Measurements from ENCODE around the gene TRIB2.
A peak's percentile ranks its signal among the peaks of the same experiment; 100 is the strongest.

TRIB2 gene

GRCh38 chr2:12721566-12722446 lies 5.1 kb downstream of the TRIB2 start:
- no peak for DNase-seq

- DNase-seq: no peak
These were observed 5.9 kb downstream of the TRIB2 start for GRCh38 chr2:12722447-12723316.

- DNase-seq: no peak
These were observed 7.2 kb downstream of the TRIB2 start for GRCh38 chr2:12723736-12724463.

GRCh38 chr2:12725233-12726187 lies 8.8 kb downstream of the TRIB2 start:
- no peak for DNase-seq

- no peak for DNase-seq
These were observed 9.5 kb downstream of the TRIB2 start for GRCh38 chr2:12726271-12726670.

DNA sequence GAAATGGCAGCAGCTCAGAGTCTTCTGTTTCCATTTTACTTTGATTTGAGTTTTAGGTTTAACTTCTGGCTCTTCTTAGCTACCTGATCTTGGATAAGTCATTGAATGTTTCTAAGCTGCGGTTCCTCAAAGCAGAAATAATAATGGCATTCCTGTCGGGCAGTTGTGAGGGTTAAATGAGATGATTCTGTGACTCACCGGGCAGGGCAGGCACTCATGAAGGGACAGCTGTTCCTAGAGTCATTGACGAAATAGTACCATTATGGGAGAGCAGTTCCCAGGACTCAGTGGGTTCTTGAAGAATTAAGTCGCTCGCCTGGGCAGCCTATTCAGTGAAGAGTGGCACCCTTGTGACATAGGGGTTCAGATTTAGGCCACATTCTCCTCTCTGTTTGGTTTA lies 10.3 kb downstream of the TRIB2 start:
- DNase-seq: no peak

- DNase-seq: no peak
These were observed 10.9 kb downstream of the TRIB2 start for GRCh38 chr2:12727641-12728040.

- DNase-seq: peak; percentile 53
These were observed 11.6 kb downstream of the TRIB2 start for GRCh38 chr2:12728221-12728777.

DNA sequence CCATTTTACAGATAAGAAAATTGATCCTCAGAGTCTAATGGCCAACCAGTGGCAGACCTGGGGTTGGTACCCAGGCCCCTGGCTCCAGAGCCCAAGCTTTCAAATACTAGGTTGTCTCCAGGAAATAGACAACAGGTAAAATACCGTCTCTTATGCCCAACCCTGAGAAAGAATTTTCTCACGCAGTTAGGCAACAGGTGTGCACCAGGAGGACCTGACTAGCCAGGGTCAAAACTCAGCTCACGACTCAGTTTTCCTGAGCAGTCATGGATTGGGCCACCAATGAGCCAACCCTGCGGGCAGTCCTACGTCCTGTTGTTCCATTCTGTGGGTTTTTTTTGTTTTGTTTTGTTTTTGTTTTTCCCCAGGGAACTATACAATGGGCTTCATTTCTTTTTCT lies 13.5 kb downstream of the TRIB2 start:
- DNase-seq: no peak

GRCh38 chr2:12731701-12732280 lies 15.1 kb downstream of the TRIB2 start:
- no peak for DNase-seq

GRCh38 chr2:12732651-12733050 lies 15.9 kb downstream of the TRIB2 start:
- no peak for DNase-seq

GRCh38 chr2:12733846-12734245 lies 17.1 kb downstream of the TRIB2 start:
- no peak for DNase-seq

GRCh38 chr2:12734914-12735654 lies 18.3 kb downstream of the TRIB2 start:
- no peak for DNase-seq

GRCh38 chr2:12737297-12737696 lies 20.6 kb downstream of the TRIB2 start:
- no peak for DNase-seq

DNA sequence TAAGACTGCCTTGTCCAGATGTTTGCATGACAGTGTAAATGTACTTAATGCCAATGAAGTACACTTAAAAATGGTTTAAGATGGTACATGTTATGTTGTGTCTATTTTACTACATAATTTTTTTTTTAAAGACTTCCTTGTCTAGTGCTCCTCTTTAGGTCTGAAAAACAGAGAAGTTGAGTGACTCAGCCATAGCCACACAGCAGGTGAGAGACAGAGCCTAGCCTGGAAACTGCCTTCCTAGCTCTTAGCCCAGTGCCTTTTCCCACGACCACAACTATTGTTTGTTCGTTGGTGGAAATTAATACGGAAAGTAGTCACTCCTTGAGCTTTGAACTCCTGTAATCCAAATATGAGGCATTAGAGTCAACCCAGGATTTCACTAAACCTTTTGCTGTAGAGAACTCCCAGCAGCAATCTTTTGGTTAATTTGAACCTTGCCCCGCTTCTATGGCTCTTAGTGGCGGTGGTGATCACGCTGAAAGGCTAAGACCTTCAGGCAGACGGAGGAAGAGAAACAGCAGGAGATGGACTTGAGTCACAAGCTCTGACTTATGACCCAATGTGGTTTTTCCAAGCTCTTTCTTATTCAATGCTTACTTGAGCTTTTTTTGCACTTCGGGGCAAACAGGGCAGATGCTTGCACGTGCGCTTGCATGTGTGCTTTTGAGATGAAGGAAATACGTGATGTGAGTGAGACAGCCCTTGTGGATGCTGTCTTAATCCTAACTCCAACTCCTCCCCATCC lies 21.2 kb downstream of the TRIB2 start:
- DNase-seq: no peak

- no peak for DNase-seq
These were observed 23.1 kb downstream of the TRIB2 start for GRCh38 chr2:12739721-12740254.

- no peak for DNase-seq
These were observed 24.6 kb downstream of the TRIB2 start for GRCh38 chr2:12741380-12741779.

DNA sequence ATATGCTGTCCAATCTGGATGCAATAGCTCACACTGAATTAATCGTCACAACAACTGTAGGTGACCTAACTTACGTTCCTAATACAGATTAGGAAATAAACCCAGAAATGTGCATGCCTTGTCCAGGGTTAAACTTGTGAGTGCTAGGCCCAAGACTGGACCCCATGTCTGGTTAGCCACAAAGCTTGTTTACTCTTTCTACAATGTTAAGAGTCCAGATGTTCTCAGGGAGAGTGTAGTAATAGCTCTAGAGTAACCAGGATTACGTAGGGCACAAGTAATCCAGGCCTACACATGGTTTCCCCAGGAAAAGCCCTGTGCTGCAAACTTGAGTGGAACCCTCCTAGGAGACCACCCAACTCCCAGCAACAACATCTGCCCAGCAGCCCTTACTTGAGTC lies 26.2 kb downstream of the TRIB2 start:
- DNase-seq: no peak

DNA sequence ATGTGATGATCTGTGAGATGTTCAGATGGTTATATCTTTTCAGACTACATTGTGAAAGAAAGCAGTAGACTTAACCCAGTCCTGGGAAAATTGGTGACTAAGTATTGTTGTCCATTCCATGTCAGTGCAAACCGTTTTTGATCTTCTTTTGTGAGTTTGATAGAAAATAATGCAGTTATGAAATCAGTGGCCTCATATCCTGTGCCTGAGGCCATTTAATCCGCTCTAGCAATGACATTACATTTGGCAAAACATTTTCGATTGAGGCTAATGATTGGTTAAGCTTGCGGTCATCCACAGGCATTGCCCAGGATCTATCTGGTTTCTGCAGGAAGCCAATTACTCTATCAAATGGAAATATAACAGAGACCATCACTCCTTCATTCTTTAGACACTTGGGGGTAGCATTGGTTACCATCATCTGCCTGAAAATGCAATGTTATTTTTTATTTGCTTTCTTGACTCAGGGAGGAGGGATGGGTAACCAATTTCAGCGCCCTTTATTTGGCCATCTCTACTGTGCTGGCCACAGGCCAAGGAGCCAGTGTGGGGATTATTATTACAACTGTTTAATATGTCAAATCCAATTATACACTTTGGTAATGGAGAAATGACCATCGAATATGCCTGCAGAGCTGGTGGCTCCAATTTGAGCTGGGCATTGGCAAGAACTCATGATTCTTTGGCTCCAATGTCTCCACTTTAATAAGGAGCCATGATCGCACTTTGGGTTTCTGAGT lies 33.6 kb downstream of the TRIB2 start:
- no peak for DNase-seq
